Measurements from ENCODE around the gene IGFBP7. TPM values are rescaled to one million over a fixed set of nuclear protein-coding genes. Genes with fewer than 3 reads are reported as not detected.
A peak's percentile ranks its signal among the peaks of the same experiment; 100 is the strongest.

The IGFBP7 gene
- total and polyA plus RNA-seq, 12 donors, result 98.9 to 1,971 (median 554) TPM

DNA sequence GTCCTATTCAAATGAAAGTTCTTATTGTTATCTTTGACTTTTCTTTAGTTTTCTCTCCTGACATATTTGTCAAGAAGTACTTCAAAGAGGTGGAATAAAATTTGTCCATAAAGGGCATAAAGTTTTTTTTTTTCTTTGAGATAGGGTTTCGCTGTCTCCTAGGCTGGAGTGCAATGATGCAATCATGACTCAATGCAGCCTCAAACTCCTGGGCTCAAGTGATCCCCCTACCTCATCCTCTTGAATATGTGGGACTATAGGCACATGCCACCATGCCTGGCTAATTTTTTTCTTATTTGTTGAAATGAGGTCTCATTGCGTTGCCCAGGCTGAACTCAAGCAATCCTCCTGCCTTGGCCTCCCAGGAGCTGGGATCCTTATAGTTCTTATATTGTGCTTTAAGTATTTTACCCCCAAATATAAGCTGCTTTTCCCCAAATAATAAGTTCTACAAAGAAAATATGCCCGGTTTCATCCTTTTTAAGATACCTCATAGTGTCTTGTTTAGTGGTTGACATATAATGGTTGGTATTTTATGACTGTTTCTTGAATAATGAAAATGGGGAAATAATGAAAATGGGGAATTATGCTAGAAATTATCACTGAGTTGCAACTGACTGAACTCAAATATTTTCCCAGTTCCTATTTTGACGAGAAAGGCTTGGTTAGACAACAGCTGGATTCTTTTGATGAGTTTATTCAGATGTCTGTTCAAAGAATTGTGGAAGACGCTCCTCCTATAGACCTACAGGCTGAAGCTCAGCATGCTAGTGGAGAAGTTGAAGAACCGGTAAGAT lies 119.9 kb downstream of the IGFBP7 start:
- intact Hi-C loops (cut with DNase I), result no loop called here
- peaks cover 0 to 54% of the 10 kb centered on the region in 2 donors for H3K36me3 ChIP-seq (replicated peaks in 1 of 2)

DNA sequence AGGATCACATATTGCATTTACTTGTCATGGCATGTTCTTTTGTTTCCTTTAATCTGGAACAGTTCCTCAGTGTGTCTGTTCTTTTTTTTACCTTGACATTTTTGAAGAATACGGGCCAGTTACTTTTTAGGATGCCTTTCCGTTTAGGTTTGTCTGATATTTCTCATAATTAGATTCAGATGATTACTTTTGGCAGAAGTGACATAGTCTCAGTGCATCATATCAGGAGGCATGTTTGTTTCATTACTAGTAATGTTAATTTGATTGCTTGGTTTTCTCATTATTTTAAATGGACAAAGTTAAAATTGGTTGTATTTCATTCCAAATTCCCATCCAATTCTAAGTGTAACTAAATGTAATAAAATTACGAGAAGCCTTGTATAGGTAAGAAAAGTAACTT lies 123.2 kb downstream of the IGFBP7 start:
- H3K4me1 ChIP-seq (replicated peaks in 1 of 2), result peaks cover 6 to 12% of the 10 kb centered on the region in 2 donors
- no peak for DNase-seq
- no peak for TF ChIP-seq POLR2A (IDR thresholded peaks at IDR 0.05)
- TF ChIP-seq, protein P1, sequence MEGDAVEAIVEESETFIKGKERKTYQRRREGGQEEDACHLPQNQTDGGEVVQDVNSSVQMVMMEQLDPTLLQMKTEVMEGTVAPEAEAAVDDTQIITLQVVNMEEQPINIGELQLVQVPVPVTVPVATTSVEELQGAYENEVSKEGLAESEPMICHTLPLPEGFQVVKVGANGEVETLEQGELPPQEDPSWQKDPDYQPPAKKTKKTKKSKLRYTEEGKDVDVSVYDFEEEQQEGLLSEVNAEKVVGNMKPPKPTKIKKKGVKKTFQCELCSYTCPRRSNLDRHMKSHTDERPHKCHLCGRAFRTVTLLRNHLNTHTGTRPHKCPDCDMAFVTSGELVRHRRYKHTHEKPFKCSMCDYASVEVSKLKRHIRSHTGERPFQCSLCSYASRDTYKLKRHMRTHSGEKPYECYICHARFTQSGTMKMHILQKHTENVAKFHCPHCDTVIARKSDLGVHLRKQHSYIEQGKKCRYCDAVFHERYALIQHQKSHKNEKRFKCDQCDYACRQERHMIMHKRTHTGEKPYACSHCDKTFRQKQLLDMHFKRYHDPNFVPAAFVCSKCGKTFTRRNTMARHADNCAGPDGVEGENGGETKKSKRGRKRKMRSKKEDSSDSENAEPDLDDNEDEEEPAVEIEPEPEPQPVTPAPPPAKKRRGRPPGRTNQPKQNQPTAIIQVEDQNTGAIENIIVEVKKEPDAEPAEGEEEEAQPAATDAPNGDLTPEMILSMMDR (IDR thresholded peaks at IDR 0.05), result no peak
- 77 to 86% (median 81%) methylated on average over 3 of the region's 3 CpGs for WGBS, 4 donors
- intact Hi-C loops (cut with DNase I), result no loop called here
- H3K27ac ChIP-seq, result no peak overlapping the region
- no peaks in the 10 kb centered on the region for H3K27me3 ChIP-seq
- peaks cover 0 to 42% of the 10 kb centered on the region in 2 donors for H3K36me3 ChIP-seq (replicated peaks in 1 of 2)
- H3K4me3 ChIP-seq, result no peak overlapping the region
- H3K9me3 ChIP-seq (replicated peaks in 1 of 3), result no peaks in the 10 kb centered on the region

More for the DNA sequence above, 119.9 kb downstream of the IGFBP7 start:
- Histone ChIP-seq H3K9me3 (replicated peaks in 1 of 3) (no peaks in the 10 kb centered on the region), H3K27ac (no peak overlapping the region), H3K4me1 (replicated peaks in 1 of 2) (peaks cover 8 to 13% of the 10 kb centered on the region in 2 donors), H3K27me3 (no peaks in the 10 kb centered on the region), H3K4me3 (no peak overlapping the region)
- no peak for DNase-seq
- no peak for TF ChIP-seq POLR2A (IDR thresholded peaks at IDR 0.05)
- TF ChIP-seq, protein P1 (IDR thresholded peaks at IDR 0.05), result no peak
- WGBS, 4 donors, result 86 to 93% (median 88%) methylated on average over 6 of the region's 6 CpGs

DNA sequence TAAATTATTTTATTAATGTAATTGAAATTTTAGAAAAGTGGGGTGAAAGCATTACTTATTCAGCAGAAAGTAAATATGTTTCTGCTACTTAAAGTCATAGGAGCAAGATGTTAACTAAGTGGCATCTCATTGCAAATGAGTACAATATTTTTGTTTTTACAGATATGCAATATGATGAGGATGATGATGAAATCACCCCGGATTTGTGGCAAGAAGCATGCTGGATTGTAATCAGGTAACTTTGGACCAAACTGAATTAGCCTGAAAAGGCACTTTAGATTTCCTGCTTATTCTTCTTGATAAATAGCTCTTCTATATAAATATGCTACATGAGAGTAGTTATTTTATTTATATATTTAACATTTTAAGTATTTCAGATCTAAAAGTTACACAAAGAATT lies 124.0 kb downstream of the IGFBP7 start:
- intact Hi-C loops (cut with DNase I), result no loop called here
- no peak for DNase-seq
- peaks cover 6 to 20% of the 10 kb centered on the region in 2 donors for H3K4me1 ChIP-seq (replicated peaks in 1 of 2)
- no peak overlapping the region for H3K27ac ChIP-seq
- TF ChIP-seq, protein P1 (IDR thresholded peaks at IDR 0.05), result no peak
- no peak for TF ChIP-seq POLR2A (IDR thresholded peaks at IDR 0.05)
- no peak overlapping the region for H3K4me3 ChIP-seq
- no peaks in the 10 kb centered on the region for H3K9me3 ChIP-seq (replicated peaks in 1 of 3)
- 66 to 80% (median 75%) methylated on average over 1 of the region's 1 CpG for WGBS, 4 donors
- peaks cover 0 to 35% of the 10 kb centered on the region in 2 donors for H3K36me3 ChIP-seq (replicated peaks in 1 of 2)
- no peaks in the 10 kb centered on the region for H3K27me3 ChIP-seq

DNA sequence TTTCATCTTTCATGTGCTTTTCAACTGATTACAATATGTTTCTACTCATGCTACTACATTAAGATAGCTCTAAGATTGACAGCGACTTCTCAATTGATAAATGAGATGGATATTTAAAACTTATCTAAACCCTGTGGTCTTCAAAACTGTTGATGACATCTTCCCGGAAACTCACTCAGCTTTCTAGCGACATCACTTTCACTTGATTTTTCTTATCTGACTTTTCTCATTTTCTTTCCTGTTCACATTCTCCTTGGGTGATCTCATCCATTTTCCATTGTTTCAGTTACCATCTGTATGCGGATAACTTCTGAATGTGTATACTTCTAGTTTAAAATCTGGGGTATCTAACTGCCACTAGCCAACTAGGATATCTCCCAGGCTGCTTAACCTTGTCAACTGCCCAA lies 128.4 kb downstream of the IGFBP7 start:
- Histone ChIP-seq H3K36me3 (replicated peaks in 1 of 2) (peaks cover 0 to 12% of the 10 kb centered on the region in 2 donors), H3K27ac (peak overlapping the region in 1 of 5 donors; percentile 50), H3K9me3 (replicated peaks in 1 of 3) (no peaks in the 10 kb centered on the region), H3K27me3 (no peaks in the 10 kb centered on the region), H3K4me1 (replicated peaks in 1 of 2) (peaks cover 19 to 36% of the 10 kb centered on the region in 2 donors), H3K4me3 (no peak overlapping the region)
- intact Hi-C loops (cut with DNase I), result no loop called here
- TF ChIP-seq, protein P1 (IDR thresholded peaks at IDR 0.05), result no peak
- TF ChIP-seq POLR2A (IDR thresholded peaks at IDR 0.05), result no peak
- WGBS, 4 donors, result 55 to 65% (median 59%) methylated on average over 4 of the region's 4 CpGs
- DNase-seq, result no peak

Small RNA genes within 50 kb of the gene (small RNA-seq; reads per million reads assigned to genes)
- 0 reads per million in 2 donors for gene RNU6-998P

Other genes starting within 250 kb of the IGFBP7 start
- gene REST, start 202.5 kb downstream of the IGFBP7 start, total RNA-seq, result 10 to 100 TPM; 19.8 to 42.3 (median 32.8) TPM
- 10 to 100 TPM in 1 of 3 donors, 1 to 10 TPM in 2; 3.3 to 16.4 (median 6.4) TPM for gene REST, start 202.5 kb downstream of the IGFBP7 start, polyA plus RNA-seq
- 10 to 100 TPM in 8 of 9 donors, 1 to 10 TPM in 1; 9.1 to 30.0 (median 22.1) TPM for gene NOA1, start 132.8 kb downstream of the IGFBP7 start, total RNA-seq
- gene NOA1, start 132.8 kb downstream of the IGFBP7 start, polyA plus RNA-seq, result 1 to 10 TPM; 3.5 to 8.7 (median 5.2) TPM
- 100 to 1,000 TPM in 1 of 9 donors, 10 to 100 TPM in 8; 49.1 to 126 (median 77.6) TPM for gene POLR2B, start 131.5 kb downstream of the IGFBP7 start, total RNA-seq
- gene POLR2B, start 131.5 kb downstream of the IGFBP7 start, polyA plus RNA-seq, result 100 to 1,000 TPM in 1 of 3 donors, 10 to 100 TPM in 2; 21.2 to 114 (median 31.8) TPM

Measured in adrenal gland (tissue), 12 donors.